Left kidney (tissue), 2 donors: Measurements from ENCODE around the gene GAL3ST3. TPM values are rescaled to one million over a fixed set of nuclear protein-coding genes. Genes with fewer than 3 reads are reported as not detected.
"Not testable (repeated sequence)": the region's sequence is repeated elsewhere in the genome, so short reads cannot be mapped to it uniquely, and the experiment has no call there.

Experiments used
- DNase-seq: peaks from one replicate; pipeline ENCODE4 v3.0.0-alpha.2; 2013
- polyA plus RNA-seq: library from polyadenylated mRNA; unstranded; fragments of 120-200 nt; gene quantifications from one replicate; pipeline ENCODE4 v1.2.1, GENCODE V29; 2013; ENCODE audit not compliant: insufficient read length

Gene GAL3ST3
- polyA plus RNA-seq, 1 donor = 3.8 TPM

DNA sequence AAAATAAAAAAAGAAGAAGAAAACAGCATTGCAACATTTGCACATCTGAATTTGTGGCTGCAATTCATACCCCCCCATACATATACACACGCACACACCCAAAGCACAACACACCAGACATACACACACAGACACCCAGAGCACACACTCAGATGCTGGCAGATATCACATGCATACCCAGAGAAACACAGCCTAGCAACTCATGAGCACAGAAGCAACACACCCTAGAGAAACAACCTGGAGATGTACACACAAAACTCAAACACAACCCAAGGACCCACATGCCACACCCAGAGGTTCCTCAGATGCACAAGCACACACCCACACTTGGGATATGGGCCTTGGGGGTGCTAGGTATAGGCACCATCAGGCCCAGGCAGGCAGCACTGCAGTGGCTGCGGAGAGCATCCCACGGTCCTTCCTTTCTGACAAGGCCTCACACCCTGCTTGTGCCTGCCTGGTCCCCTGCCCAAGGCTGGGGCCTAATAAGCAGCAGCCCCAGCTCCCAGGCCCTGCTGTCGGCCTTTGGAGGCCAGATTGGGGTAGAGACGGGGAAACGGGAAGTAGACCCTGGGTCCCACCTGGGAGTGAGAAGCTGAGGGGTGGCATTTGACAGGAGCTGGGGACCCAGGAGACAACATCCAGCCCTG, 34.0 kb downstream of the GAL3ST3 start:
- DNase-seq = no peak

DNA sequence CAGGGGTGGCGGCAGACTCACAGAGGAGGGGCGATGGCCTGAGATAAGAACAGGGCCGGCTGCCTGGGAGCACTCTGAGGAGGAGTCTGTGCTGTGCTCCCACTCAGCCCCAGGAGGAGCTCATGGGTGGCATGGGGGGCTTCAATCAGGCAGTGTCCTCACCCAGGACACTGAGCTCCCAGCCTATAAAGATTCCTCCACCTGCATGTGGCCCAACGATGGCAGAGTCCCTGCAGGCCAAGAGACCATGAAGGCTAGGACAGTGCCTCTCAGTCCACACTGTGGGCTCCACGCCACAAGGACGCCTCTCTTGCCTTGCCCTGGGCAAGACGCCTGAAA, 35.2 kb downstream of the GAL3ST3 start:
- DNase-seq = no peak

DNA sequence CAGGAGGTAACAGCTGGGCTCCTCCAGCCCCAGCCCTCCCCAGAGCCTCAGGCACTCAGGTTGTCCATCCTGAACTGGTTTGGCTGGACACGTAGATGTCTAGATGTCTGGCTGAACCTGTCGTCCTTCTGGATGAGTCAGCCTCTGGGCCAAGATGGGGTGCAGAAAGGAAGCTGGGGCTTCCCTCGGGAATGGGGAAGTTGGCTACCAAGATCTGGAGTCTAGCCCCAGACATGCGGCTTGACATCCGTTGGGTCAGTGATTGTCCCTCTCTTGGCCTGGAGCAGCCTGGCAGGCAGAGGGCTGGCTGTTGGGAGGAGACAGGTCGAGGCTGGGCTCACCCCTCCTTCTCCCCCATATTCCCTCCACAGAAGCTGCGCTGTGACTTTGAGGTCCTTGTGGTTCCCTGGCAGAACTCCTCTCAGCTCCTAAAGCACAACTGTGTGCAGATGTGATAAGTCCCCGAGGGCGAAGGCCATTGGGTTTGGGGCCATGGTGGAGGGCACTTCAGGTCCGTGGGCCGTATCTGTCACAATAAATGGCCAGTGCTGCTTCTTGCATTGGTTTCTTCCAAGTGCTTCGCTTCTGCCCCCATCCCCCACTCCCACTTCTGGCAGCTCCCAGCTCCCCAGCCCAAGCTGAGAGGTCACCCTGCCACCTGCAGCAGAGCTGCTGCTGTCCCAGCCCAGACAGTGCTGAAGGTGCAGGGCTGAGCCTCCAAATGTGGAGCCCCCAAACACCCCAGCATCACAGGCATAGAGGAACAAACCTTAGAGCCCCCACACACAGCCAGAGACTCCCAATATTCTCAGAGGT, 35.8 kb downstream of the GAL3ST3 start:
- no peak for DNase-seq

- no peak for DNase-seq
These were observed 36.5 kb downstream of the GAL3ST3 start for GRCh38 chr11:66012371-66012945.

GRCh38 chr11:66011785-66012303, 37.1 kb downstream of the GAL3ST3 start, which contains the start of gene CST6:
Gene CST6, plus strand, starts transcription at chr11:66012008. Its CDS starts 37 bp downstream, at chr11:66012045.
- DNase-seq = no peak

- DNase-seq = no peak
These were observed 37.6 kb downstream of the GAL3ST3 start for GRCh38 chr11:66011239-66011784.

GRCh38 chr11:66010036-66010435, 38.9 kb downstream of the GAL3ST3 start:
- DNase-seq = not testable (repeated sequence)

- DNase-seq = no peak
These were observed 40.4 kb downstream of the GAL3ST3 start for GRCh38 chr11:66008468-66009101.

- no peak for DNase-seq
These were observed 40.9 kb downstream of the GAL3ST3 start for GRCh38 chr11:66008095-66008467.

- no peak for DNase-seq
These were observed 41.7 kb downstream of the GAL3ST3 start for GRCh38 chr11:66007201-66007634.

DNA sequence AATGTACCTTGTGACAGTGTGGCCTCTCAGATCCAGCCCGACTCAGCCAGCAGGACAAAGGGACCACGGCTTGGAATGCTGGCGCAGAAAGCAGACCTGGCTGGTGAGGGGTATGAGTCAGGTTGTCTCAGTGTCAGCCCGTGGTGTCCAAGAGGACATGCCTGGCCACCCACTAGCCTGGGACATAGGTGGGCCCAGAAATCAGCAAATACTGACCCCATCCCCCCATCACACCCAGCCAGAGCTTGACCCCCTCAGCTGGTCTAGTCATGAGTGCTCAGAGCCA, 42.1 kb downstream of the GAL3ST3 start:
- DNase-seq = no peak

DNA sequence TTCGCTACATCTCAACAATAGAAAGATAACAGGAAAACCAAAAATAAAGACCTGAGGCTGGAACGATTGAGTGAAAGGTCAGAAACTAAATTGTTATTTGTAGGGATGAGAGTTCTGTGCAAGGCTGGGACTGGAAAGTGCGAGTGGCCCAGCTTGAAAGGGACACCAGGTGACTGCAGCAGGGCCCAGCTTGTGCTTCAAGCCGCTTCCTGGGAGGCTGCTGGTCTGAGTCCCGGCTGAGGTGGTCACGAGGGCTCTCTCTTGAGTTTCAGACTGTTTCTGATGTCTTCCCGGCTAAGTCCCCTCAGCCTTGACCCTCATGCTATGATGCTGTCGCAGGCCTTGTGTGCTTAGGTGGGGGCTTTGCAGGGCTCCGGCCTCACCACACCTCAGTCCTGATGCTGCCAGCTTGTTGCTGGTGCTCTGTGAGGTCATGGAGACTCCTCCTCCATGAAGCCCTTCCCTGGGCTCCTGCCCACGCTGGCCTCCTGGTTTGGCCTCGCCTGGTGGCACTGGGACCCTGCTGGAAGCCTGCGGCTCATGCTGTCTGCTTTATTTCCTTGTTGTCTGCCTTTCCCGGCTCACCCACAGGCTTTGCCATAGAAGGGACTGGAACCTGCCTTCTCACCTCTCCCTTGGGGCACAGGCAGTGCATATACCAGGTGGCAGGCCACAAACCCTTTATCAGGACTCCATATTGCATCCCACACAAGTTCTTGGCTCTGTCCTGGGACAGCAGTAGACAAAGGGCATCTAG, 42.6 kb downstream of the GAL3ST3 start:
- no peak for DNase-seq

- no peak for DNase-seq
These were observed 44.8 kb downstream of the GAL3ST3 start for GRCh38 chr11:66004186-66004585.

DNA sequence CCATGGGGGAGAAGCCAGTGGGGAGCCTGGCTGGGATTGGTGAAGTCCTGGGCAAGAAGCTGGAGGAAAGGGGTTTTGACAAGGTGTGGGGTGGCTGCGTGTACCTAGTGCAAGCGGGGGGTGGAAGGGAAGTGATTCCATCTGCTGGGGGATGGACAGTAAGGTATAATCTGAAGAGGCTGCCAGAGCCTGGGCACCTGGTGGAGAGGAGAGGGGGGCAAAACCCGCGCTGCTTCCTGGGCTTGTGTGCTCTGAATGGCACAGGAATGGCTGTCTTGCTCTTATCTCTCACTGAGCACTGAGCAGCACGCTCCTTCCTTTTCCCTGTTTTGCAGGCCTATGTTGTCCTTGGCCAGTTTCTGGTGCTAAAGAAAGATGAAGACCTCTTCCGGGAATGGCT, 45.7 kb downstream of the GAL3ST3 start:
- no peak for DNase-seq

DNA sequence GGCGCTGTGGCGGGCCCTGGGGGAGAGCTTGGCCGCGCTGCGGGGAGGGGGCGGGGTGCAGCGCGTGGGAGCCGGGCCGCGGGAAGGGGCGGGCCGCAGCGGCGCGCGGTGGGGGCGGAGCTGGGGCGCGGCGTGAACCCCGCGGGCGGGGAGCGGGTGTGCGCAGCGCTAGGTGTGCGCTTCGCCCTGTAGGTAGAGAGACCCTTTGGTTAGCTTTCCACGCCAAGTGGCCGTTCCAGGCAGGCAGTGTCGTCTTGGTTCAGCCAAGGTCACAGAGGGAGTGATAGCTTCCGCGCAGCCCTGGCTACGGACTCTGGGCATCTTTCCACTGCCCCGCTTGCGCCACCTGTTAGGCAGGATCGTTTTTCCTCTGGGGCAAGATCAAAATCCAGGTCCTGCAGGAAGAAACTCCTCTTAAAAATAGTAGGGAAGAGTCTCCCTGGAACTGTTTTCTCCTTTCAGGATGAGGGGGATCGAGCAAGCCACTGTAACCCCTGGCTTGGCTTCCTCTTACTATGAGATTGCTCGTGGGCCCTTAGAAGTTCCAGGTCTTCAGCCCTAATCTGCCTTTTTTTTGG, 46.2 kb downstream of the GAL3ST3 start:
- no peak for DNase-seq

DNA sequence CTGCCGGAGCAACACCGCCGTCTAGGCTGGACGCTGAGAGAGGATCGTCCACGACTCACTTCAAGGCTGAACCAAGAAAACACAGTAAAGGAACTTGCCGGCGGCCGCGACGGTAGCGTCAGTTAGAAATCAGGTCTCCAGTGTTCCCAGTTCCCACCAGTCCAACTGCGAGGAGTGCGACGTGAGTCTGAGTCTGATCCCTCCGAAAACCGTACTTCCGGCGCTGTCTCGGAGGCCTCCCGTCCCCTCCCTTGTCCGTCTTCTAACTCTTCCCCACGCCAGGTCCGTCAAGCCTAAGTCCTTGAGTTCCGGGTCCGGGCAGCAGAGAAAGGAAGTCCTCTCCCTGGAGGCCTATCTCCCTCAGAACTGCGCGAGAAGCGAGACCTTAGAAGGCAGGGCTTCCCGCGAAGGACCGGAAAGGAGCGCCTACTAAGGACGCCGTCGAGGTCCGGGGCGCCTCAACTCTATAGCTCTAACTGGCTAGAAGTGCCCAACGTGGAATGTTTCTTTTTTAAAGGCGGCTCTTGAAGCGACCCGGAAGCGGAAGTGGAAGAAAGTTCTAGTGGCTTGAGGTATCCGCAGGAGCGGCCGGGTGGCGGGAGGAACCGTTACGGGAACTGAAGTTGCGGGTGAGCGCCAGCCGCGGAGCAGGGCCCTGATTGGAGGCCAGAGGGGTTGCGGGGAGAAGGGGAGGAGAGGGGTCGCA, 46.9 kb downstream of the GAL3ST3 start, which contains the start of the genes BANF1 and EIF1AD:
TSS of gene BANF1 (plus strand) at position 562 of the 706 bp plus-strand sequence. CDS start 748 bp downstream, outside the sequence.
TSS of gene EIF1AD (minus strand) at position 216 of the 706 bp plus-strand sequence. CDS start 1,768 bp downstream, outside the sequence.
- peak; percentile 98 for DNase-seq

- no peak for DNase-seq
These were observed 51.7 kb downstream of the GAL3ST3 start for GRCh38 chr11:65997286-65997685.

DNA sequence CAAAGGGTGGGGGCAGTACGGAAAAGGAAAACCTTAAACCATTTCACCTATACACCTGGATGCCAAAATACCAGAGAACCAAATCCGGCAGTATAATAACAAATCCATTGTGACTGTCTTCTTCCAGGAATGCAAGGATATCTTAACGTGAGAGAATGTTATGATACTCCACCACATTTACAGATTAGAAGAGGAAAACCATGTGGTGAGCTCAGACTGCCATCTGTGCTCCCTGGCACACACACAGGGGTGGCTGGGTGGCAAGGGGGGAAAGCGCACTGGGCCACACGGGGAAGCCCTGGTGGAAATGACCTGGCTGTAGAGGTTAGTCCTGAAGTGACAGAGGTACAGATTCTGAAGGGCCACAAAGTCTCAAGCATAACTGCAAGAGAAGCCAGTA, 56.9 kb downstream of the GAL3ST3 start:
- DNase-seq = no peak
